ENCODE measurements around the gene KRT2. TPM values are rescaled to one million over a fixed set of nuclear protein-coding genes. Genes with fewer than 3 reads are reported as not detected.

KRT2 gene
- total RNA-seq (2021), result not detected in 3 replicates
- not detected for Bru-seq, nascent RNA
- long read RNA-seq, experiment 1, result 0 reads
- long read RNA-seq, experiment 2, result 0 reads
- long read RNA-seq, experiment 3, result 0 reads

GRCh38 chr12:52651726-52652261 is at the start of gene KRT2:
KRT2 (minus strand) TSS chr12:52652211; CDS start chr12:52652142, 69 bp downstream.
- CTCF ChIA-PET, result no interaction called here
- H3K4me1 Mint-ChIP-seq, result no peaks in the 10 kb centered on the region
- no peaks in the 10 kb centered on the region for H3K27me3 Mint-ChIP-seq (ENCODE audit: low read depth)
- H3K4me3 Mint-ChIP-seq, result no peak within 1 kb of the TSS
- no peak within 1 kb of the TSS for H3K27ac Mint-ChIP-seq
- peaks cover 11% of the 10 kb centered on the region for H3K9me3 Mint-ChIP-seq
- POLR2A ChIA-PET, result no interaction called here
- TF ChIP-seq USF1 (CRISPR knock-in tag; IDR thresholded peaks at IDR 0.05) (no peak), SMAD3 (CRISPR knock-in tag; IDR thresholded peaks at IDR 0.05; ENCODE audit: borderline replicate concordance) (no peak), ATF6 (CRISPR knock-in tag; IDR thresholded peaks at IDR 0.05) (no peak), ZNF263 (CRISPR knock-in tag; IDR thresholded peaks at IDR 0.05; ENCODE audit: low read depth) (no peak), STAT6 (CRISPR knock-in tag; conservative IDR thresholded peaks at IDR 0.05; ENCODE audit: low read depth) (no peak), IRF2 (CRISPR knock-in tag; IDR thresholded peaks at IDR 0.05; ENCODE audit: borderline replicate concordance, low read depth) (no peak), ZNF281 (CRISPR knock-in tag; IDR thresholded peaks at IDR 0.05) (no peak), SMAD4 (CRISPR knock-in tag; IDR thresholded peaks at IDR 0.05) (no peak), MXD4 (CRISPR knock-in tag; IDR thresholded peaks at IDR 0.05; ENCODE audit: borderline replicate concordance) (no peak), ZNF138 (CRISPR knock-in tag; conservative IDR thresholded peaks at IDR 0.05) (no peak), KAT7 (CRISPR knock-in tag; IDR thresholded peaks at IDR 0.05; ENCODE audit: borderline replicate concordance) (no peak), ZNF423 (CRISPR knock-in tag; IDR thresholded peaks at IDR 0.05) (no peak), E2F5 (CRISPR knock-in tag; IDR thresholded peaks at IDR 0.05) (no peak), E2F4 (CRISPR knock-in tag; IDR thresholded peaks at IDR 0.05; ENCODE audit: borderline replicate concordance, low read depth) (no peak), ATF2 (CRISPR knock-in tag; IDR thresholded peaks at IDR 0.05; ENCODE audit: borderline replicate concordance, low read depth) (no peak)
- ATAC-seq (no peak), DNase-seq (ENCODE audit: low spot score) (no peak)
- H3K36me3 Mint-ChIP-seq, result no peaks in the 10 kb centered on the region
